HK-2 (cell line): ENCODE data around the gene LRRC4C.
"Not testable (repeated sequence)": the region's sequence is repeated elsewhere in the genome, so short reads cannot be mapped to it uniquely, and the experiment has no call there.

Source experiments
- DNase-seq: peaks from one replicate; pipeline ENCODE4 v3.0.0-alpha.2; 2018; ENCODE audit not compliant: unreplicated experiment

The LRRC4C gene

DNA sequence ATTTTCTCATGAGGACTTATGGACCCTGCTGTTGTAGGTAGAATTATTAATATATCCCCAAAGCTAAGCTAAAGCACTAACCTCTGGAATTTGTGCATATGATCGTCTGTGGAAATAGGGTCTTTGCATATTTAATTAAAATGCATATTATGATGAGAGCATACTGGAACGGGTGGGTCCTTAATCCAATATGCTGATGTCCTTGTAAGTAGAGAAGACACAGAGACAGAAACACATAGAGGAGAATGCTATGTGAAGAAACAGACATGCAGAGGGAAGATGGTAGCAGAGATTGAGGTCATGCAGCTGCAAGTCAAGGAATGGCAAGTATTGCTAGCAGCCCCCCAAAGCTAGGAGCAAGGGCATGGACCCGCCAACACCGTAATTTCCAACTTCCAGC is 439.2 kb downstream of the LRRC4C start:
- no peak for DNase-seq

DNA sequence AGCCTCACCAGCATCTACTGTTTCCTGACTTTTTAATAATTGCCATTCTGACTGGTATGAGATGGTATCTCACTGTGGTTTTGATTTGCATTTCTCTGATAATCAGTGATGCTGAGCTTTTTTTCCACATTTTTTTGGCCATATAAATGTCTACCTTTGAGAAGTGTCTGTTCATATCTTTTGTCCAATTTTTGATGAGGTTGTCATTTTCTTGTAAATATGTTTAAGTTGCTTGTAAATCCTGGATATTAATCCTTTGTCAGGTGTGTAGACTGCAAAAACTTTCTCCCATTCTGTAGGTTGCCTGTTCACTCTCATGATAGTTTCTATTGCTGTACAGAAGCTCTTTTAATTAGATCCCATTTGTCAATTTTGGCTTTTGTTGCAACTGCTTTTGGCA is 439.8 kb downstream of the LRRC4C start:
- DNase-seq = not testable (repeated sequence)

DNA sequence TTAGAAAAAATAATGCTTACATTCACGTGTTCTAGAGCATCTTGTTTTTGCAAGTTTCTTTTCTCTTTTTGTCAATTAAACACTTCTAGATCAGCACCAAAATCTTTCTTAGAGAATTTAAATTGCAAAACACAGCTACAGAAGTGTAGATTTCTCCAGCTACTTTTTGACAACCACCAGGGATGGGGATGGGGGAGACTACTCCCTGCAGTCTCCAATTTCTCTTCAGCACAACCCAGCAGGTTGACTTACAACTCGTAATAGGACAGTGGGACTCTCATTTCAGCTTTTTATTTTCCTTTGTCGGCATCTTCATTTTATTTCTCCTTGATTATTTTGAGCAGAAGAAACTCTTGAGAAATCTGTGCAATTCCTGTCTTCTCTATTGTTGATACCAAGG is 441.2 kb downstream of the LRRC4C start:
- no peak for DNase-seq

- DNase-seq = no peak
Observed at GRCh38 chr11:41010361-41011050, 448.9 kb downstream of the LRRC4C start.

- DNase-seq = no peak
Observed at GRCh38 chr11:41005986-41006385, 453.5 kb downstream of the LRRC4C start.

DNA sequence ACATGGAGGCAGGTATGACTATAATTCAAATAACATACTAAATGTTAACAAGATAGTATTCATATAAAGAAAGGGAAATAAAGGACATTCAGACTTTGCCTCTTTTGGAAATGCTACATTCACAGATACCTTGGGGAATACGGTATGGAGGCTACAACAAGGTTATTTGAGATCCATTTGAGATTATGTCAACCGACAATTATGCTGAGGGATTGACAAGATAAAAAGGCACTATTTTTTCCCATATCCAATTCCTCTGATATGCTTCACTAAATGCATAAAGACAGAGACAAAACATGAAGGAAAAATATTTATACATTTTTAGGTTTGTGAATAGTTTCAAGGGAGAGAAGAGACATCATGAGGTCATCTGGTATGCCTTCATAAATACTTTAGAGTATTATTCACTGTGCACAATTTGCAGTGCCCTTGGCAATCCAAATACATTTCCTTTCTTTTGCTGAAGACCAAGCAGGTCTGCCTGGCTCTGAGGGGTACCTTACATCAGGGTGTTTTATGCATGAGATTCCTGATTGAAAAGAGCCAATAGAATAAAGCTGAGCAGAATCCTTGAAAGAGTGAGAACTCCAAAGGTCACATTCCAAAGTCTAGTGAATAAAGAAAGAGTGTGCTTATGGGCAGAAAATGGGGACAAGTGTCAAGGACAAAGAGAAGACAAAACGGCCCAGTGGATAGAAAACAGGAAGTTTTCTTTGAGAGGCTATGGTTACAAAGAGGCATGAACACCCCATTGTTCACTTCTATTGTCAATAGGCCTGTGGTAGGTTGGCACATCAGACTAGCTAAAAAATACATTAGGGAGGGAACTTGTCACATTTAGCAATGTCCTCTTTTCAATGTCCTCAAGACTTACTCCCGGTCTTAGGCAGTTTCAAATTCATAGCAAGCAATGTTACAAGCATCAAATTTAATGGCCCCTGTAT is 455.8 kb downstream of the LRRC4C start:
- DNase-seq = no peak

DNA sequence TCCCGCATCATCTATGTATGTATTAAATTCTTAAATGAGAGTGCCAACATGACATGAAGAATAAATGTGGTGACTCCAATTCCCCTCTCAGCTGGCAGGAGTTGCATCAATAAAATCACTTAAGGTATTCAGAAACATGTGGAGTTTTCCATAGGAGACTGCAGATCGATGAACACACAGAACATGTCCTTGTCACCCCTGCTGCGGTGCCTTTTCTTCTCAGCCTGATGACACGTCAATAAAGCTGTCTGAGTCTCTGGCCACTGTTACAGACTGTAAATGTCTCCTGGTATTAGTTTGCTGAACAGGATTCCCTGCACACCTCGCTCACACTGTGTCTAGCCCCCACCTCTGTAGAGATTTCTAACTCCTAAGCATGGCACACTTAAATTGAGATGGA is 460.5 kb downstream of the LRRC4C start:
- no peak for DNase-seq

DNA sequence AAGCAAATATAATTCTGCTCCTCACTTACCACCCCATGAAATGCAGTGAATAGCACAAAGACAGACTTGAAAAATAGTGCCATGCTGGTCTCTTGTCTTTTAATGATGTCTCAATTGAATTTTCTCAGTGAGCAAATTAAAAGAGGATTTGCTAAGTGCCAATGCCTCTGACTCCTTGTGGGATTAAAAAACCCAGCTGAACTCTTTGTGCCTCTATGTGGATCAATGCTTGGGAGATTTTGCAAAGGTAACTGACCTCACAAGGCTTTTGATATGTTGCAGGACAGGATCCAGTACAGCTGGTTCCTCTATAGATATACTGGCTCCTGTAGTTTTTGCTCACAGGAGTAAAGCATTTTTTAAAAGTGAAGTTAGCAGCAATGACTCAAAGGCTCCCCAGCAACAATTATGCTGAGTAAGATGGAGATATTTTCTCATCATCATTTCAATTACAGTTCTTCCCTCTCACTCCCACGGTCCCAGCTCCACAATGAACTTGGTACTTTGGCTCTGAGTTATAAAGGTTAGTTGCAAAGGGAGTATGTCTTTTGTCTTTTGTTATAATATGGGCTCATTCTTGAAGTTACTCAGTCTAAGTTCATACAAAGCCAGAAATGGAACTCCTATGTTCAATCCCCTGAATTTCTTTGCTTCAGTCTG is 471.5 kb downstream of the LRRC4C start:
- no peak for DNase-seq

GRCh38 chr11:40986320-40986719 is 473.1 kb downstream of the LRRC4C start:
- DNase-seq = no peak

- DNase-seq = no peak
Observed at GRCh38 chr11:40975076-40975475, 484.4 kb downstream of the LRRC4C start.

DNA sequence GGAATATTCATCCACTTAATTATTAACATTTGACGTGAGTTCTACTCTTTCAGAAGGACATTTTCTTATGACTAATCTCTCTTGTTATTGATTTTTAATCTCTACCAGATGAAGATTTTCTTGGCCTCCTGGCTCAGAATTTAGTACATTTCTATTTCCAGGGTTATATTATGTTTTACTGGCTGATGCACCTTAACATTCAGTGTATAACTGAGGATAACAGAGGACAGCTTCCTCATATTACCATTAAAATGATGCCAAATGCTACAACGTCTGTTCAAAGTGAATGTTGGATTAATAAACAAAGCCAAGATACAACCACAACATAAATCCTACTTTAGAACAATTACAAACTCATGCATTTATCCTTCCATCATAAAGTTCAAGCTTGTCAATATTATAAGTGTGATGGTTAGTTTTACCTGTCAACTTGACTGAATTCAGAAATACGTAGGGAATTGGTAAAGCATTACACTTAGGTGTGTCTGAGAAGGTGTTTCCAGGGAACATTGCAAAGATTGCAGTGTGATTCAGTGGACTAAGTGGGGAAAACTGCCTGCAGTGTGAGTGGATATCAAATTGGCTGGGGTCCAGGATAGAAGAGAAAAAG is 485.2 kb downstream of the LRRC4C start:
- DNase-seq = no peak

- no peak for DNase-seq
Observed at GRCh38 chr11:40958707-40959106, 500.7 kb downstream of the LRRC4C start.

GRCh38 chr11:40952479-40952878 is 507.0 kb downstream of the LRRC4C start:
- no peak for DNase-seq

DNA sequence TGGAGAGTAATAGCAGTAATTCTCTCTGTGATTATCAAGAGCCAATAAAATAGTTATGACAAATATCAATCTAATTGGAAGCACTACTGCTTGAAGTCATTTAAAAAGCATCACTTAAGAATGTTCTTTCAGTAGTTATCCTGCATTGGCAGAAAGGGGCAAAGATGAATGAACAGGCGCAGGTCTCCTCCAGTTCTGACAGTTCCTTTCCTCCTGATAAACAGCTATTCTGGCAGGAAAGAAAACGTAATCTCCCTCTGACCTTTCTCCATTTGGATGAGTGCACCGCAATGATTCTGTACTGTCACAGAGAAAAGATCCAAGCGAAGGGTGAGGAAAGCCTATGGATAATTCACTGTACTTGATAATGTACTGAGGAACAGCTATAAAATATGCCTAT is 521.5 kb downstream of the LRRC4C start:
- no peak for DNase-seq

- no peak for DNase-seq
Observed at GRCh38 chr11:40924915-40925314, 534.5 kb downstream of the LRRC4C start.

- no peak for DNase-seq
Observed at GRCh38 chr11:40921246-40921645, 538.2 kb downstream of the LRRC4C start.

DNA sequence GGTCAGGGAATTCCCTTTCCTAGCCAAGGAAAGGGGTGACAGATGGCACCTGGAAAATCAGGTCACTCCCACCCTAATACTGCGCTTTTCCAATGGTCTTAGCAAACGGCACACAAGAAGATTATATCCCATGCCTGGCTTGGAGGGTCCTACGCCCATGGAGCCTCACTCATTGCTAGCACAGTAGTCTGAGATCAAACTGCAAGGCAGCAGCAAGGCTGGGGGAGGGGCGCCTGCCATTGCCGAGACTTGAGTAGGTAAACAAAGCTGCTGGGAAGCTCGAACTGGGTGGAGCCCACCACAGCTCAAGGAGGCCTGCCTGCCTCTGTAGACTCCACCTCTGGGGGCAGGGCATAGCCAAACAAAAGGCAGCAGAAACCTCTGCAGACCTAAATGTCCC is 548.7 kb downstream of the LRRC4C start:
- not testable (repeated sequence) for DNase-seq

GRCh38 chr11:40894501-40894900 is 565.0 kb downstream of the LRRC4C start:
- DNase-seq = no peak

DNA sequence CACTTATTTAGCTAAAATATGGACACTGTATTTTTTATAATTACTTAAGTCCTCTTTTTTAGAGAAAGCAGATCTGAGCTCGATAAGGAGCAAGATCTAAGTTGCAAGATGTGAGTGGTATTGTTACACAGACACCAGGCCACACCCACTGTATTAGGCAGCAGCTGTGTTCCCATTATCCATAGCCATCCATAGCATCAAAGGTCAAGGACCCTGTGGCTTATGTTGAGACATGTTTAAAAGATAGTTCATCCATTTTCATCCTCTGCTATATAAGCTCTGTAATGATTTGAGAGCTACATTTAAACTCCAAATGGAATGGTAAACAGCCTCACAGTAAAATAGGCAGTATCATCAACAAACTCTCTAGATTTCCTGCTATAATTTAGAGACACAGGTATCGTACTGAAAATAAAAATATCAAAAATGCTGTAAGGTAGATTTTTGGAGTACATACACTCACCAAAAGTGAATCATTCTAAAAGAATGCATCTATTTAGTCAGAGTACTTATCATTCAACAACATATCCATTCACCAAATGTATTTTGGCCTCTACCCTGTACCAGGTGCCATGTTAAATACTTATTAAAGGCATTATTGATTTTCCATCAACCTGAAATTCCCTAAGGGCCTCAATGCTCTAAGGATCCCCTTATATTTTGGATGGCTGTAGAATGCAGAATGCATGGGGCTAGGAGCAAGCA is 574.0 kb downstream of the LRRC4C start:
- DNase-seq = no peak

DNA sequence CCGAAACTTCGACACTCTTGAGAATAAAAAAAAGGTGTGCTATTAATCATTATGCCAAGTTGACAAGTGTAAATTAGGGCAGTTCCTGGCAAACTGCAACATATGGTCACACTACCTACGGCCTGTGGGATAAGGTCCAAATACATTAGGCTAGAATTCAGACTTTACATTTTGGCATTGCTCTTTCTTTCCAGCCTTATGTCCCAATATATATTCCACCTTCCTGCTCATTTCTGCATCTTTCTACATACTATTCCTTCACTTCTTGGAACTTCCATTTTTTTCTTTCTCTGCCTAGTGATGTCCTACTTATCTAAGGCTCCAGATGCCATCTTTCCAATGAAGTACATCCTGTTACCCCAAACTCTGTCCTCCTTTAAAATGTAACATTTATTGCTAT is 577.2 kb downstream of the LRRC4C start:
- DNase-seq = no peak

DNA sequence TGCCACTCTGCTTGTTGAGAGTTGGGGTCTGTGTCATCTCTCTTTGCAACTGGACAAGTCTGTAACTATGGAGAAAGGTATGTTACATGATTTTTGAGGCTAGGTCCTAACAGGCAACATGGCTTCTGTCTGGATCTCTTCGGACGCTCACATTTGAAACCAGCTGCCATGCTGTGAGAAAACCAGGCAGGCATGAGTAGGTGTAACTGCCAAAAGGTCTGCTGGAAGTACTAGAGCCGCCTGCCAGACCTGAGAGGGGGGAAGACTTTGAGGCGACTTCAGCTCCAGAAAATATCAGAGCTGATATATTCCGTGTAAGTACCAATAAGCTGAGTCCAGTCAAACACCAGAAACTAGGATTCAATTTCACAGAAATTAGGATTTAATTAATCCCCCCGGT is 579.5 kb downstream of the LRRC4C start:
- no peak for DNase-seq

DNA sequence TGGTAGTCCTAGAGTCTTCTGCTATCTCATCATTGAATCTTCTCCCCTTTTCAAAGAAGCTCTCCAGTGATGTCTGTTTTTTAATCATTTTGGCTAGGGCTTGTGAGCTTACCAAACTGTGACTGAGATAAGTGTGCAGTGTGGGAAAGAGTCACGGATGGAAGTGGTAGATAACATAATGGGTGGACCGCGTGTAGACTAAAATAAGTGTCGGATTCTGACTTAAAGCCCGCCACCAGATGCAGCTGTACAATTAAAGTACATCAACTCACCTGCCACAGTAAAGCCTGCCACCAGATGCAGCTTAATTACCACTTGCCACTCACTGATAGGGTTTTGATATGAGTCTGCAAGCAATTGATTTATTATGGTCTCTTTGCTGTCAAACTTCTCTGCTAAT is 581.5 kb downstream of the LRRC4C start:
- no peak for DNase-seq
